ENCODE measurements around the gene MCM6. TPM values are rescaled to one million over a fixed set of nuclear protein-coding genes. Genes with fewer than 3 reads are reported as not detected.

The MCM6 gene
- total RNA-seq, 1 donor from 2014 or later = 74.4 TPM

DNA sequence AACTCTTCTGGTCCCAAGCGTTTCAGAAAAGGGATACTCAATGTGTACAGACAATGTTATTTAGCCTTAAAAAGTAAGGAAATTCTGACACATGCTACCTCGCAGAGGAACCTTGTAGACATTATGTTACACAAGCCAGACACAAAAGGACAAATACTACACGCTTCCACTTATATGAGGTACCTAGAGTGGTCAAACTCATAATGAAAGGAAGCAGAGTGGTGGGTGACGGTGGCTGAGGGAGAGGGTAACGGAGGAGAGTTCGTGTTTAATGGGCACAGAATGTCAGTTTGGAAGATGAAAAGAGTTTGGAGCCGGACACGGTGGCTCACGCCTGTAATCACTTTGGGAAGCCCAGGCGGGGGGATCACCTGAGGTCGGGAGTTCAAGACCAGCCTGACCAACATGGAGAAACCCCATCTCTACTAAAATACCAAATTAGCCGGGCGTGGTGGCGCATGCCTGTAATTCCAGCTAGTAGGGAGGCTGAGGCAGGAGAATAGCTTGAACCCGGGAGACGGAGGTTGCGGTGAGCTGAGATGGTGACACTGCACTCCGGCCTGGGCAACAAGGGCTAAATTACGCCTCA, 1.4 kb downstream of the MCM6 start:
- peaks cover 46% of the 10 kb centered on the region for H3K79me2 ChIP-seq (ENCODE audit: low read depth)
- H4K20me1 ChIP-seq (ENCODE audit: low read depth) = peaks cover 42% of the 10 kb centered on the region
- H3F3A ChIP-seq (ENCODE audit: low read depth) = peaks cover 10% of the 10 kb centered on the region
- no peaks in the 10 kb centered on the region for H3K9me3 ChIP-seq (ENCODE audit: low read depth)
- Mint-ChIP-seq H3K9me3 (no peaks in the 10 kb centered on the region), H3K4me3 (peak overlapping the region; percentile 92), H3K4me1 (peaks cover 26% of the 10 kb centered on the region), H3K27me3 (ENCODE audit: insufficient read depth, low read depth) (no peaks in the 10 kb centered on the region), H3K27ac (no peak overlapping the region), H3K36me3 (peaks cover 34% of the 10 kb centered on the region)
- TF ChIP-seq, protein P1, sequence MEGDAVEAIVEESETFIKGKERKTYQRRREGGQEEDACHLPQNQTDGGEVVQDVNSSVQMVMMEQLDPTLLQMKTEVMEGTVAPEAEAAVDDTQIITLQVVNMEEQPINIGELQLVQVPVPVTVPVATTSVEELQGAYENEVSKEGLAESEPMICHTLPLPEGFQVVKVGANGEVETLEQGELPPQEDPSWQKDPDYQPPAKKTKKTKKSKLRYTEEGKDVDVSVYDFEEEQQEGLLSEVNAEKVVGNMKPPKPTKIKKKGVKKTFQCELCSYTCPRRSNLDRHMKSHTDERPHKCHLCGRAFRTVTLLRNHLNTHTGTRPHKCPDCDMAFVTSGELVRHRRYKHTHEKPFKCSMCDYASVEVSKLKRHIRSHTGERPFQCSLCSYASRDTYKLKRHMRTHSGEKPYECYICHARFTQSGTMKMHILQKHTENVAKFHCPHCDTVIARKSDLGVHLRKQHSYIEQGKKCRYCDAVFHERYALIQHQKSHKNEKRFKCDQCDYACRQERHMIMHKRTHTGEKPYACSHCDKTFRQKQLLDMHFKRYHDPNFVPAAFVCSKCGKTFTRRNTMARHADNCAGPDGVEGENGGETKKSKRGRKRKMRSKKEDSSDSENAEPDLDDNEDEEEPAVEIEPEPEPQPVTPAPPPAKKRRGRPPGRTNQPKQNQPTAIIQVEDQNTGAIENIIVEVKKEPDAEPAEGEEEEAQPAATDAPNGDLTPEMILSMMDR (IDR thresholded peaks at IDR 0.05) = no peak
- TF ChIP-seq EZH2phosphoT487 (IDR thresholded peaks at IDR 0.05) = no peak
- TF ChIP-seq EZH2 (IDR thresholded peaks at IDR 0.05) = no peak
- peaks cover 25% of the 10 kb centered on the region for H3K4me1 ChIP-seq
- DNase-seq (ENCODE audit: low spot score) = no peak
- H3K4me3 ChIP-seq = peak overlapping the region; percentile 82
- H3K36me3 ChIP-seq = peaks cover 12% of the 10 kb centered on the region
- no peaks in the 10 kb centered on the region for H3K27me3 ChIP-seq
- no peak overlapping the region for H3K9ac ChIP-seq
- H3K27ac ChIP-seq = no peak overlapping the region
- no peak overlapping the region for H2AFZ ChIP-seq (replicated peaks)
- H3K4me2 ChIP-seq = peak overlapping the region; percentile 93

DNA sequence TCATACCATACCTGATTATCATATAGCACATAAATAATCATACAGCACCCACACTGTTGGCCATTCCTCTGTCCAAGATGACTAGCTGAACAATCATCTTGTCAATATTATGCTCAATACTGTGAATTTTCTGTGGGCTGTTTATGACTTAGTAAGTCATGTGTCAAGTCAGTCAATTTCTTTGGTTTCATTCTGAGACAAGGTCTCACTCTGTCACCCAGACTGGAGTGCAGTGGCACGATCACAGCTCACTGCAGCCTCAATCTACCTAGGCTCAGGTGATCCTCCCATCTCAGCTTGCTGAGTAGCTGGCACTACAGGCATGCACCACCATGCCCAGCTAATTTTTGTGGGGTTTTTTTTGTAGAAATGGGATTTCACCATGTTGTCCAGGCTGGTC, 5.7 kb downstream of the MCM6 start:
- Histone ChIP-seq H3K79me2 (ENCODE audit: low read depth) (peaks cover 56% of the 10 kb centered on the region), H3K36me3 (peaks cover 40% of the 10 kb centered on the region), H3K4me2 (no peak overlapping the region), H3K4me1 (peaks cover 25% of the 10 kb centered on the region), H3K9ac (no peak overlapping the region), H3K27me3 (no peaks in the 10 kb centered on the region), H3K4me3 (no peak overlapping the region), H4K20me1 (ENCODE audit: low read depth) (peaks cover 39% of the 10 kb centered on the region), H3K27ac (no peak overlapping the region), H3K9me3 (ENCODE audit: low read depth) (no peaks in the 10 kb centered on the region), H2AFZ (replicated peaks) (no peak overlapping the region), H3F3A (ENCODE audit: low read depth) (peaks cover 17% of the 10 kb centered on the region)
- peaks cover 49% of the 10 kb centered on the region for H3K36me3 Mint-ChIP-seq
- no peaks in the 10 kb centered on the region for H3K27me3 Mint-ChIP-seq (ENCODE audit: insufficient read depth, low read depth)
- H3K27ac Mint-ChIP-seq = no peak overlapping the region
- no peak overlapping the region for H3K4me3 Mint-ChIP-seq
- no peaks in the 10 kb centered on the region for H3K9me3 Mint-ChIP-seq
- no peak for DNase-seq (ENCODE audit: low spot score)
- no peak for TF ChIP-seq EZH2phosphoT487 (IDR thresholded peaks at IDR 0.05)
- no peak for TF ChIP-seq EZH2 (IDR thresholded peaks at IDR 0.05)
- TF ChIP-seq, protein P1 (IDR thresholded peaks at IDR 0.05) = no peak
- peaks cover 20% of the 10 kb centered on the region for H3K4me1 Mint-ChIP-seq

DNA sequence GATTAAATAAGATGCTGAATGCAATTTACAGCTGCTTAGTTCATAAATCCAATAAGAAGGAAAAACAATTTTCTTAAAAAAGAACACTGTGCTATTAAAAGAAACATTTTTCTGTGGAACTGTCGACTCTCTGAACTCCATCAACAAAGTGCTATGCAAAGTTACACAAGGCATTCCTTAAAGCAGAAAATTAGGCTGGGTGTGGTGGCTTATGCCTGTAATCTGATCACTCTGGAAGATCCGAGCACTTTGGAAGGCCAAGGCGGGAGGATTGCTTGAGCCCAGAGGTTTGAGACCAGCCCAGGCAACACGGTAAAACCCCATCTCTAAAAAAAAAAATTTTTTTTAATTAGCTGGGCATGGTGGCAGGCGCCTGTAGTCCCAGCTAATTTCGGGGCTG, 13.0 kb downstream of the MCM6 start:
- Histone ChIP-seq H3K27me3 (no peaks in the 10 kb centered on the region), H3K4me1 (no peaks in the 10 kb centered on the region), H3K4me2 (no peak overlapping the region), H3F3A (ENCODE audit: low read depth) (peaks cover 7% of the 10 kb centered on the region), H3K27ac (no peak overlapping the region), H2AFZ (replicated peaks) (no peak overlapping the region), H3K9me3 (ENCODE audit: low read depth) (no peaks in the 10 kb centered on the region), H3K9ac (no peak overlapping the region), H3K79me2 (ENCODE audit: low read depth) (peaks cover 23% of the 10 kb centered on the region), H4K20me1 (ENCODE audit: low read depth) (peaks cover 7% of the 10 kb centered on the region), H3K4me3 (no peak overlapping the region), H3K36me3 (peaks cover 56% of the 10 kb centered on the region)
- Mint-ChIP-seq H3K27me3 (ENCODE audit: insufficient read depth, low read depth) (peaks cover 2% of the 10 kb centered on the region), H3K36me3 (peaks cover 40% of the 10 kb centered on the region), H3K4me3 (no peak overlapping the region), H3K9me3 (no peaks in the 10 kb centered on the region), H3K4me1 (no peaks in the 10 kb centered on the region), H3K27ac (no peak overlapping the region)
- DNase-seq (ENCODE audit: low spot score) = no peak
- TF ChIP-seq, protein P1 (IDR thresholded peaks at IDR 0.05) = no peak
- TF ChIP-seq EZH2phosphoT487 (IDR thresholded peaks at IDR 0.05) = no peak
- no peak for TF ChIP-seq EZH2 (IDR thresholded peaks at IDR 0.05)

Data from neural progenitor cell (in vitro differentiated cells).